Neutrophil (primary cell): ENCODE data around the gene FBXO47.

ENCODE experiments used
- H3K27ac ChIP-seq: fragments of 200-600 bp; sonication (generic); 2 replicates; pipeline ENCODE4 v1.5.1; 2016; ENCODE audit warnings: mild to moderate bottlenecking, moderate library complexity
- H3K27me3 ChIP-seq: fragments of 200-600 bp; sonication (generic); 2 replicates; pipeline ENCODE4 v1.6.0; 2016; ENCODE audit warnings: mild to moderate bottlenecking
- H3K36me3 ChIP-seq: fragments of 200-600 bp; sonication (generic); 2 replicates; pipeline ENCODE4 v1.5.1; 2017
- H3K4me1 ChIP-seq, 2 experiments: fragments of 200-600 bp in 1 of 2; sonication (generic) in 1 of 2; 1 replicate in 1 of 2; 2 replicates in 1 of 2; pipeline versions ENCODE4 v1.5.1 to v1.6.1; 2013 to 2016; ENCODE audit warnings: low read depth in 1 of 2, low read length in 1 of 2, mild to moderate bottlenecking in 1 of 2, moderate library complexity in 1 of 2; ENCODE audit not compliant: control insufficient read depth in 1 of 2, insufficient read depth in 1 of 2
- H3K4me3 ChIP-seq, 2 experiments: fragments of 200-600 bp in 1 of 2; sonication (generic) in 1 of 2; 1 replicate in 1 of 2; 2 replicates in 1 of 2; pipeline ENCODE4 v1.5.1; 2013 to 2016; ENCODE audit warnings: low read depth in 1 of 2, low read length in 1 of 2, mild to moderate bottlenecking in 1 of 2, moderate library complexity in 1 of 2
- H3K9me3 ChIP-seq: fragments of 200-600 bp; sonication (generic); 2 replicates; pipeline ENCODE4 v1.5.1; 2016
- TF ChIP-seq, protein P1 (sequence below): fragments of 200-600 bp; sonication (generic); IDR thresholded peaks from 2 replicates; pipeline ENCODE4 v1.5.1; 2016; ENCODE audit warnings: antibody characterized with exemption

The FBXO47 gene

DNA sequence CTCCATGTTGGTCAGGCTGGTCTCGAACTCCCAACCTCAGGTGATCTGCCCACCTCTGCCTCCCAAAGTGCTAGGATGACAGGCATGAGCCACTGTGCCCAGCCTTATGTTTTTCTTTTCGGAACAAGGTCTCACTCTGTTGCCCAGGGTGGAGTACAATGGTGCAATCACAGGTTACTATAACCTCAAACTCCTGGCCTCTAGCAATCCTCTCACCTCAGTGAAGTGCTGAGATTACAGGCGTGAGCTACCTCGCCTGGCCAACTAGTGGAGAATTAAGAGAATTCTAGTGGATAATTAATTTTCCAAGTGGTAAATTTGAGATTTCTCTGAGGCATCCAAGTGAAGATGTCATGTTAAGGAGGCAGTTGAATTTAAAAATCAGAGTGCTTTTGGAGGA lies 2.9 kb upstream of the FBXO47 start:
- no peaks in the 10 kb centered on the region for H3K27me3 ChIP-seq
- no peaks in the 10 kb centered on the region for H3K36me3 ChIP-seq
- H3K9me3 ChIP-seq, result no peaks in the 10 kb centered on the region
- no peak overlapping the region for H3K27ac ChIP-seq
- peaks cover 10 to 21% of the 10 kb centered on the region in 2 experiments for H3K4me1 ChIP-seq
- H3K4me3 ChIP-seq, result no peak overlapping the region
- TF ChIP-seq, protein P1, sequence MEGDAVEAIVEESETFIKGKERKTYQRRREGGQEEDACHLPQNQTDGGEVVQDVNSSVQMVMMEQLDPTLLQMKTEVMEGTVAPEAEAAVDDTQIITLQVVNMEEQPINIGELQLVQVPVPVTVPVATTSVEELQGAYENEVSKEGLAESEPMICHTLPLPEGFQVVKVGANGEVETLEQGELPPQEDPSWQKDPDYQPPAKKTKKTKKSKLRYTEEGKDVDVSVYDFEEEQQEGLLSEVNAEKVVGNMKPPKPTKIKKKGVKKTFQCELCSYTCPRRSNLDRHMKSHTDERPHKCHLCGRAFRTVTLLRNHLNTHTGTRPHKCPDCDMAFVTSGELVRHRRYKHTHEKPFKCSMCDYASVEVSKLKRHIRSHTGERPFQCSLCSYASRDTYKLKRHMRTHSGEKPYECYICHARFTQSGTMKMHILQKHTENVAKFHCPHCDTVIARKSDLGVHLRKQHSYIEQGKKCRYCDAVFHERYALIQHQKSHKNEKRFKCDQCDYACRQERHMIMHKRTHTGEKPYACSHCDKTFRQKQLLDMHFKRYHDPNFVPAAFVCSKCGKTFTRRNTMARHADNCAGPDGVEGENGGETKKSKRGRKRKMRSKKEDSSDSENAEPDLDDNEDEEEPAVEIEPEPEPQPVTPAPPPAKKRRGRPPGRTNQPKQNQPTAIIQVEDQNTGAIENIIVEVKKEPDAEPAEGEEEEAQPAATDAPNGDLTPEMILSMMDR, result no peak

DNA sequence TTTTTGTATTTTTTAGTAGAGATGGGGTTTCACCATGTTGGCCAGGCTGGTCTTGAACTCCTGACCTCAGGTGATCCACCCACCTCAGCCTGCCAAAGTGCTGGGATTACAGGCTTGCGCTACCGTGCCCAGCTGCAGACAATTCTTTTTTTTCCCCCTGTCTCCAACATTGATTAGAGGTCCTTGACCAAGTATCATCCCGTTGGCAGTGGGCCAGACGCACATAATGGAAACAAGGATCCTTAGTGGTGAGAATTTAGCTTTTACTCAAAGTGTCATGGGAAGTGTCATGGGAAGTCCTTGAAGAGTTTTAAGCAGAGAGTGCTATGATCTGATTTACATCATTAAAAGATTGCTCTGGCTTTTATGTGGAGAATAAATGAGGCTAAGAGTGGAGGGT lies 2.1 kb upstream of the FBXO47 start:
- H3K4me3 ChIP-seq, result no peak overlapping the region
- peaks cover 10 to 21% of the 10 kb centered on the region in 2 experiments for H3K4me1 ChIP-seq
- no peaks in the 10 kb centered on the region for H3K36me3 ChIP-seq
- H3K27me3 ChIP-seq, result no peaks in the 10 kb centered on the region
- H3K9me3 ChIP-seq, result no peaks in the 10 kb centered on the region
- H3K27ac ChIP-seq, result no peak overlapping the region
- TF ChIP-seq, protein P1, result no peak

DNA sequence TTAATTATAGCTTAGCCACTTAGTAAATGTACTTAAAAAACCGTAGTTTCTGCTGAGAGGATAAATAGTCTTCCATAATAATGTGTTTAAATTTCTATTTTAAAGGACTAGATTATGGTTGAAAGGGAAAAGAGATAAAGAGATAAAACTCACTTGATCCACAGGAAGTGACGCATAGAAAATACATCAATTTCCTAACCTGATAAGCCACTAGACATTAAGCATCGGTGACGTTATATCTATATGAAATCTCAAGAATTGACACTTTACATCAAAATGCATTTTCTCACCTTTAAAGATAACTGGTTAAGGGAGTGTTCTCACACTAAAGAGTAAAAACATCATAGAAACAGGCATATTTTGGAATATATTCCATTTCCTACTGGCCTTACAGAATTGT lies 5.8 kb downstream of the FBXO47 start:
- H3K27me3 ChIP-seq, result no peaks in the 10 kb centered on the region
- no peaks in the 10 kb centered on the region for H3K36me3 ChIP-seq
- no peak overlapping the region for H3K4me3 ChIP-seq
- H3K27ac ChIP-seq, result no peak overlapping the region
- TF ChIP-seq, protein P1, result no peak
- no peaks in the 10 kb centered on the region for H3K4me1 ChIP-seq
- H3K9me3 ChIP-seq, result no peaks in the 10 kb centered on the region

DNA sequence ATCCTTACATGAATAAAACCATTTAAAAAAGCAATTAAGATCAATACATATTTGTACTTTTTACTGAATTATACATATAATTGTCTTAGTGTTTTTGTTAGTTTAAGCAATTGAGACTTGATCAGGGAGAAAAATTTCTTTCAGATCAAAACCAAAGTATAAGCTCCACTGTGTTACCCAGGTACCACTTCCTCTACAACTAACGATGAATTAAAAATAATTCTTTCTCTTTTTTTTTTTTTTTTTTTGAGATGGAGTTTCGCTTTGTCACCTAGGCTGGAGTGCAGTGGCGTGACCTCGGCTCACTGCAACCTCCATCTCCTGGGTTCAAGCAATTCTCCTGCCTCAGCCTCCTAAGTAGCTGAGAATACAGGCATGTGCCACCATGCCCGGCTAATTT lies 6.8 kb downstream of the FBXO47 start:
- TF ChIP-seq, protein P1, result no peak
- Histone ChIP-seq H3K27me3 (no peaks in the 10 kb centered on the region), H3K9me3 (no peaks in the 10 kb centered on the region), H3K4me1 (no peaks in the 10 kb centered on the region), H3K4me3 (no peak overlapping the region), H3K36me3 (no peaks in the 10 kb centered on the region), H3K27ac (no peak overlapping the region)

DNA sequence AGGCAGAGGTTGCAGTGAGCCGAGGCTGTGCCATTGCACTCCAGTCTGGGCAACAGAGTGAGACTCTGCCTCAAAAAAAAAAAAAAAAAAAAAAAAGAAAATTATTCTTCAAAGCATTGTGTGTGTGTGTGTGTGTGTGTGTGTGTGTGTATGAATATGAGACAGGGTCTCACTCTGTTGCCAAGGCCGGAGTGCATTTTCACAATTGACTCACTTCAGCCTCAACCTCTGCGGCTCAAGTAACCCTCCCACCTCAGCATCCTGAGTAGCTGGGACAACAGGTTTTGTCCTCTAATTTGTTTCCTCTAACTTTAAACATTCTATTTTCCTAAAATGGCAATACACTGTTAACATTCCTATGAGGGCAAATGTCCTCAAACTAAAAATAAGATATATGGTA lies 7.7 kb downstream of the FBXO47 start:
- Histone ChIP-seq H3K4me3 (no peak overlapping the region), H3K27ac (no peak overlapping the region), H3K4me1 (no peaks in the 10 kb centered on the region), H3K36me3 (no peaks in the 10 kb centered on the region), H3K27me3 (no peaks in the 10 kb centered on the region), H3K9me3 (no peaks in the 10 kb centered on the region)
- TF ChIP-seq, protein P1, result no peak

DNA sequence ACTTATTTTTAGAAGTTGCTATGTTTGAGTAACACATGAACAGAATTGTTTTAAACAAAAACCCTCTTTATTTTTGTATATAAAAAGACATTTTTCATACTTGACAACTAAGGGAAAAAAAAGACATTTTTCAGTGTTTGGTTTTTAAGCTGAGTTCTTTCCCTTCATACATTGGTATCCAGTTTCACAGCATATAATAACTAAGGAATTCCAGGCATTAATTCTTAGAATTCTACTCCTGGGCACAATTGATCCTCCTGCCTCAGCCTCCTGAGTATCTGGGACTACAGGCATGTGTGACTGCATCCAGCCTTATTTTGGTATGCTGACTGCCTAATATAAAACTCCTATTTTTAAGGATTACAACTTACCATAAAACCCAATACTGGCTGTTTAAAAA lies 8.4 kb downstream of the FBXO47 start:
- Histone ChIP-seq H3K4me3 (no peak overlapping the region), H3K4me1 (no peaks in the 10 kb centered on the region), H3K36me3 (no peaks in the 10 kb centered on the region), H3K9me3 (no peaks in the 10 kb centered on the region), H3K27ac (no peak overlapping the region), H3K27me3 (no peaks in the 10 kb centered on the region)
- TF ChIP-seq, protein P1, result no peak
